HUES6 (cell line): ENCODE results near the gene TMEM208.

Source experiments
- H3K27ac ChIP-seq: 2 replicates; pipeline ENCODE4 v1.7.0; 2013; ENCODE audit warnings: low read depth, mild to moderate bottlenecking, low read length, inconsistent platforms
- H3K27me3 ChIP-seq: 2 replicates; pipeline ENCODE4 v1.6.1; 2013; ENCODE audit warnings: low read length; ENCODE audit not compliant: control insufficient read depth, insufficient read depth
- H3K36me3 ChIP-seq: 2 replicates; pipeline ENCODE4 v1.6.1; 2013; ENCODE audit warnings: low read length; ENCODE audit not compliant: control insufficient read depth, insufficient read depth
- H3K4me1 ChIP-seq: 2 replicates; pipeline ENCODE4 v1.6.1; 2013; ENCODE audit warnings: low read length; ENCODE audit not compliant: control insufficient read depth, insufficient read depth
- H3K4me3 ChIP-seq: 2 replicates; pipeline ENCODE4 v1.5.1; 2013; ENCODE audit warnings: low read depth, low read length
- H3K9ac ChIP-seq: one replicate; pipeline ENCODE4 v1.6.1; 2013; ENCODE audit warnings: mild to moderate bottlenecking, low read length
- H3K9me3 ChIP-seq: 2 replicates; pipeline ENCODE4 v1.6.1; 2013; ENCODE audit warnings: low read depth, low read length; ENCODE audit not compliant: control insufficient read depth, insufficient read depth

TMEM208 gene

GRCh38 chr16:67228034-67228785 is 1.3 kb downstream of the TMEM208 start:
- H3K4me3 ChIP-seq, result peak overlapping the region; percentile 98
- H3K9me3 ChIP-seq, result no peaks in the 10 kb centered on the region
- no peak overlapping the region for H3K9ac ChIP-seq
- 0 out of 2 replicates have a peak, but pooled peaks cover 2% of the 10 kb centered on the region for H3K4me1 ChIP-seq
- peaks cover 42% of the 10 kb centered on the region for H3K36me3 ChIP-seq
- H3K27me3 ChIP-seq, result no peaks in the 10 kb centered on the region
- H3K27ac ChIP-seq, result no peak overlapping the region

- Histone ChIP-seq H3K9me3 (no peaks in the 10 kb centered on the region), H3K36me3 (peaks cover 47% of the 10 kb centered on the region), H3K27ac (no peak overlapping the region), H3K27me3 (no peaks in the 10 kb centered on the region), H3K9ac (no peak overlapping the region), H3K4me3 (no peak overlapping the region), H3K4me1 (0 out of 2 replicates have a peak, but pooled peaks cover 2% of the 10 kb centered on the region)
Observed at GRCh38 chr16:67228905-67229304, 2.0 kb downstream of the TMEM208 start.

- Histone ChIP-seq H3K27ac (no peak overlapping the region), H3K9ac (no peak overlapping the region), H3K4me1 (0 out of 2 replicates have a peak, but pooled peaks cover 2% of the 10 kb centered on the region), H3K36me3 (peaks cover 57% of the 10 kb centered on the region), H3K4me3 (no peak overlapping the region), H3K27me3 (no peaks in the 10 kb centered on the region), H3K9me3 (no peaks in the 10 kb centered on the region)
Observed at GRCh38 chr16:67229906-67230808, 3.2 kb downstream of the TMEM208 start.

GRCh38 chr16:67230809-67231660 is 4.1 kb downstream of the TMEM208 start:
- peaks cover 62% of the 10 kb centered on the region for H3K36me3 ChIP-seq
- H3K27me3 ChIP-seq, result no peaks in the 10 kb centered on the region

GRCh38 chr16:67233596-67233995 is 6.7 kb downstream of the TMEM208 start:
- H3K27ac ChIP-seq, result no peak overlapping the region
- no peaks in the 10 kb centered on the region for H3K27me3 ChIP-seq
- H3K9me3 ChIP-seq, result no peaks in the 10 kb centered on the region
- H3K36me3 ChIP-seq, result peaks cover 73% of the 10 kb centered on the region
- no peak overlapping the region for H3K9ac ChIP-seq
- no peak overlapping the region for H3K4me3 ChIP-seq
- H3K4me1 ChIP-seq, result peaks cover 11% of the 10 kb centered on the region; the same call in 1 of the 2 replicates

More at GRCh38 chr16:67230809-67231660, 4.1 kb downstream of the TMEM208 start:
- Histone ChIP-seq H3K9ac (no peak overlapping the region), H3K4me3 (no peak overlapping the region), H3K4me1 (peaks cover 3% of the 10 kb centered on the region; the same call in 1 of the 2 replicates), H3K27ac (no peak overlapping the region), H3K9me3 (no peaks in the 10 kb centered on the region)

- Histone ChIP-seq H3K4me1 (peaks cover 11% of the 10 kb centered on the region; the same call in 1 of the 2 replicates), H3K36me3 (peaks cover 73% of the 10 kb centered on the region), H3K9me3 (no peaks in the 10 kb centered on the region), H3K27me3 (no peaks in the 10 kb centered on the region), H3K27ac (no peak overlapping the region), H3K4me3 (no peak overlapping the region), H3K9ac (no peak overlapping the region)
Observed at GRCh38 chr16:67234180-67234597, 7.3 kb downstream of the TMEM208 start.

- no peak overlapping the region for H3K9ac ChIP-seq
- peaks cover 62% of the 10 kb centered on the region for H3K36me3 ChIP-seq
- no peaks in the 10 kb centered on the region for H3K9me3 ChIP-seq
- H3K27ac ChIP-seq, result no peak overlapping the region
- H3K27me3 ChIP-seq, result no peaks in the 10 kb centered on the region
- peak overlapping the region; percentile 42; the same call in 1 of the 2 replicates for H3K4me3 ChIP-seq
- H3K4me1 ChIP-seq, result peaks cover 16% of the 10 kb centered on the region
Observed at GRCh38 chr16:67235816-67236562, 9.1 kb downstream of the TMEM208 start.

GRCh38 chr16:67236563-67237395 is 9.8 kb downstream of the TMEM208 start:
- H3K9me3 ChIP-seq, result no peaks in the 10 kb centered on the region
- H3K36me3 ChIP-seq, result peaks cover 54% of the 10 kb centered on the region
- H3K9ac ChIP-seq, result peak overlapping the region; percentile 55
- H3K4me3 ChIP-seq, result peak overlapping the region; percentile 42; the same call in 1 of the 2 replicates
- H3K27me3 ChIP-seq, result no peaks in the 10 kb centered on the region
- H3K4me1 ChIP-seq, result peaks cover 24% of the 10 kb centered on the region
- H3K27ac ChIP-seq, result no peak overlapping the region

GRCh38 chr16:67237396-67238277 is 10.7 kb downstream of the TMEM208 start:
- Histone ChIP-seq H3K27me3 (no peaks in the 10 kb centered on the region), H3K36me3 (peaks cover 52% of the 10 kb centered on the region), H3K27ac (no peak overlapping the region), H3K4me3 (peak overlapping the region; percentile 36; the same call in 1 of the 2 replicates), H3K9me3 (no peaks in the 10 kb centered on the region), H3K4me1 (peaks cover 31% of the 10 kb centered on the region), H3K9ac (no peak overlapping the region)
